H9 (cell line): ENCODE results near the gene GBP7. TPM values are rescaled to one million over a fixed set of nuclear protein-coding genes. Genes with fewer than 3 reads are reported as not detected.
A peak's percentile ranks its signal among the peaks of the same experiment; 100 is the strongest.

Experiments
- DNase-seq: peaks from one replicate; pipeline ENCODE4 v3.0.0-alpha.2; 2017
- H2AFZ ChIP-seq: one replicate; pipeline ENCODE4 v1.6.1; 2013; ENCODE audit warnings: mild to moderate bottlenecking, low read length, control low read depth, moderate library complexity
- H2AK5ac ChIP-seq: 2 replicates; pipeline ENCODE4 v1.6.1; 2013; ENCODE audit warnings: low read length, control low read depth, mixed read lengths; ENCODE audit not compliant: insufficient read length
- H2BK120ac ChIP-seq: one replicate; pipeline ENCODE4 v1.6.1; 2013; ENCODE audit warnings: low read depth, mild to moderate bottlenecking, low read length, control low read depth, inconsistent platforms; ENCODE audit not compliant: poor library complexity, severe bottlenecking
- H2BK12ac ChIP-seq: 2 replicates; pipeline ENCODE4 v1.6.1; 2013; ENCODE audit warnings: low read length, control low read depth, mixed read lengths, low read depth; ENCODE audit not compliant: insufficient read length
- H2BK15ac ChIP-seq: 2 replicates; pipeline ENCODE4 v1.6.1; 2013; ENCODE audit warnings: low read depth, low read length, control low read depth
- H2BK20ac ChIP-seq: one replicate; pipeline ENCODE4 v1.6.1; 2013; ENCODE audit warnings: low read depth, mild to moderate bottlenecking, low read length, control low read depth, inconsistent platforms; ENCODE audit not compliant: poor library complexity, severe bottlenecking
- H2BK5ac ChIP-seq: 2 replicates; pipeline ENCODE4 v1.6.1; 2013; ENCODE audit warnings: low read length, control low read depth, mixed read lengths; ENCODE audit not compliant: insufficient read length
- H3K14ac ChIP-seq: 2 replicates; pipeline ENCODE4 v1.6.1; 2013; ENCODE audit warnings: low read length, control low read depth; ENCODE audit not compliant: insufficient read depth
- H3K18ac ChIP-seq: 2 replicates; pipeline ENCODE4 v1.6.1; 2013; ENCODE audit warnings: low read depth, mild to moderate bottlenecking, mixed read lengths, low read length, control low read depth; ENCODE audit not compliant: insufficient read length
- H3K23ac ChIP-seq: 2 replicates; pipeline ENCODE4 v1.6.1; 2013; ENCODE audit warnings: low read length, control low read depth, mixed read lengths, low read depth; ENCODE audit not compliant: insufficient read length
- H3K23me2 ChIP-seq: 2 replicates; pipeline ENCODE4 v1.6.1; 2013; ENCODE audit warnings: low read depth, mild to moderate bottlenecking, mixed read lengths, low read length, control low read depth; ENCODE audit not compliant: insufficient read length, poor library complexity, severe bottlenecking
- H3K27ac ChIP-seq: 2 replicates; pipeline ENCODE4 v1.5.1; 2013; ENCODE audit warnings: low read length, control low read depth, mixed read lengths, low read depth; ENCODE audit not compliant: insufficient read length
- H3K27me3 ChIP-seq: 2 replicates; pipeline ENCODE4 v1.6.1; 2013; ENCODE audit warnings: low read length, control low read depth, inconsistent platforms; ENCODE audit not compliant: insufficient read depth
- H3K4ac ChIP-seq: 2 replicates; pipeline ENCODE4 v1.6.1; 2013; ENCODE audit warnings: low read depth, mild to moderate bottlenecking, control low read depth, inconsistent platforms, low read length, moderate library complexity
- H3K4me1 ChIP-seq: 2 replicates; pipeline ENCODE4 v1.6.1; 2013; ENCODE audit warnings: low read length, control low read depth, inconsistent platforms; ENCODE audit not compliant: insufficient read depth
- H3K4me2 ChIP-seq: 2 replicates; pipeline ENCODE4 v1.6.1; 2013; ENCODE audit warnings: low read length, control low read depth, mixed read lengths; ENCODE audit not compliant: insufficient read length, insufficient read depth
- H3K56ac ChIP-seq: 2 replicates; pipeline ENCODE4 v1.6.1; 2013; ENCODE audit warnings: low read depth, mild to moderate bottlenecking, mixed read lengths, low read length, control low read depth; ENCODE audit not compliant: insufficient read length
- H3K79me1 ChIP-seq: 2 replicates; pipeline ENCODE4 v1.6.1; 2013; ENCODE audit warnings: low read depth, mild to moderate bottlenecking, moderate library complexity, low read length, control low read depth, inconsistent platforms; ENCODE audit not compliant: insufficient read depth, poor library complexity, severe bottlenecking
- H3K79me2 ChIP-seq: 2 replicates; pipeline ENCODE4 v1.6.1; 2013; ENCODE audit warnings: low read length, control low read depth, inconsistent platforms; ENCODE audit not compliant: insufficient read depth
- H3K9ac ChIP-seq: 2 replicates; pipeline ENCODE4 v1.6.1; 2013; ENCODE audit warnings: low read length, control low read depth, mixed read lengths; ENCODE audit not compliant: insufficient read length; ENCODE audit errors: extremely low read depth
- H3K9me3 ChIP-seq: one replicate; pipeline ENCODE4 v1.6.1; 2013; ENCODE audit warnings: low read depth, low read length, inconsistent platforms; ENCODE audit not compliant: control insufficient read depth
- H3T11ph ChIP-seq: one replicate; pipeline ENCODE4 v1.6.1; 2013; ENCODE audit warnings: mild to moderate bottlenecking, low read length, control low read depth, inconsistent platforms
- H4K20me1 ChIP-seq: one replicate; pipeline ENCODE4 v1.6.1; 2013; ENCODE audit not compliant: control insufficient read depth, insufficient read length, insufficient read depth
- H4K5ac ChIP-seq: 2 replicates; pipeline ENCODE4 v1.6.1; 2013; ENCODE audit warnings: low read depth, mild to moderate bottlenecking, mixed read lengths, low read length, control low read depth; ENCODE audit not compliant: insufficient read length
- H4K8ac ChIP-seq: replicated peaks from 2 replicates; pipeline ENCODE4 v1.6.1; 2013; ENCODE audit warnings: low read length, control low read depth, mixed read lengths, low read depth; ENCODE audit not compliant: insufficient read length
- H4K91ac ChIP-seq: 2 replicates; pipeline ENCODE4 v1.6.1; 2013; ENCODE audit warnings: low read depth, mild to moderate bottlenecking, moderate library complexity, mixed read lengths, low read length, control low read depth; ENCODE audit not compliant: insufficient read length
- H3K27ac Mint-ChIP-seq, 3 experiments: 2 replicates in 2 of 3; 3 replicates in 1 of 3; pipeline ENCODE4 v1.8.0; 2020 to 2021; ENCODE audit warnings: mixed read lengths in 3 of 3, mild to moderate bottlenecking in 1 of 3, moderate library complexity in 1 of 3
- H3K27me3 Mint-ChIP-seq: 2 replicates; pipeline ENCODE4 v1.8.0; 2021; ENCODE audit warnings: low read depth, mild to moderate bottlenecking, moderate library complexity, mixed read lengths
- H3K36me3 Mint-ChIP-seq, 3 experiments: 2 replicates in 2 of 3; 3 replicates in 1 of 3; pipeline ENCODE4 v1.8.0; 2020 to 2021; ENCODE audit warnings: low read depth in 3 of 3, mixed read lengths in 3 of 3; ENCODE audit not compliant: insufficient read depth in 1 of 3
- H3K4me1 Mint-ChIP-seq, 2 experiments: 2 replicates each; pipeline ENCODE4 v1.8.0; 2020; ENCODE audit warnings: mixed read lengths in 2 of 2
- H3K4me3 Mint-ChIP-seq, 2 experiments: 2 replicates in 1 of 2; 3 replicates in 1 of 2; pipeline ENCODE4 v1.8.0; 2020 to 2021; ENCODE audit warnings: mild to moderate bottlenecking in 2 of 2, mixed read lengths in 2 of 2, moderate library complexity in 1 of 2
- H3K9me3 Mint-ChIP-seq, 2 experiments: 2 replicates in 1 of 2; 3 replicates in 1 of 2; pipeline ENCODE4 v1.8.0; 2020; ENCODE audit warnings: mild to moderate bottlenecking in 2 of 2, mixed read lengths in 2 of 2, moderate library complexity in 1 of 2
- CTCF ChIP-seq: fragments of 200-600 bp; sonication (generic); conservative IDR thresholded peaks from 3 replicates; pipeline ENCODE4 v1.8.0; 2021; ENCODE audit warnings: antibody characterized with exemption, mild to moderate bottlenecking
- WGBS: extraction: QIAGEN DNeasy Blood & Tissue Kit; methylation state at CpG from one replicate; pipeline ENCODE4 v1.1.7; 2013; ENCODE audit warnings: missing lambda C conversion rate, low lambda C conversion rate, mixed read lengths; ENCODE audit not compliant: insufficient read length; ENCODE audit errors: extremely low coverage; 5-methylcytosine and 5-hydroxymethylcytosine counted together
- total RNA-seq: library from RNA; stranded (reverse); gene quantifications from 2 replicates; pipeline ENCODE4 v1.2.1, GENCODE V29; 2021

The GBP7 gene
- total RNA-seq, 1 experiment from 2014 or later: not detected

- no peaks in the 10 kb centered on the region for H3K79me1 ChIP-seq
- H3K9me3 ChIP-seq: no peaks in the 10 kb centered on the region
- H3K4me1 ChIP-seq: no peaks in the 10 kb centered on the region
- H2BK5ac ChIP-seq: no peak within 1 kb of the TSS
- H2AK5ac ChIP-seq: no peak within 1 kb of the TSS
- H3T11ph ChIP-seq: no peak within 1 kb of the TSS
- no peak within 1 kb of the TSS for H3K56ac ChIP-seq
- peaks cover 4 to 9% of the 10 kb centered on the region in 2 experiments; a peak in 1 of 4 replicates for H3K4me1 Mint-ChIP-seq
- H2AFZ ChIP-seq: no peak within 1 kb of the TSS
- H2BK15ac ChIP-seq: no peak within 1 kb of the TSS
- H3K4ac ChIP-seq: no peak within 1 kb of the TSS
- no peak within 1 kb of the TSS for H3K18ac ChIP-seq
- H3K9me3 Mint-ChIP-seq: 0 out of 5 replicates have a peak, but pooled peaks cover 0 to 2% of the 10 kb centered on the region in 2 experiments
- H4K8ac ChIP-seq: no peak within 1 kb of the TSS
- H3K36me3 Mint-ChIP-seq: no peaks in the 10 kb centered on the region
- no peaks in the 10 kb centered on the region for H3K79me2 ChIP-seq
- H4K20me1 ChIP-seq: no peaks in the 10 kb centered on the region
- no peak within 1 kb of the TSS for H2BK120ac ChIP-seq
- H3K23ac ChIP-seq: no peak within 1 kb of the TSS
- H3K27me3 ChIP-seq: no peaks in the 10 kb centered on the region
- no peak within 1 kb of the TSS for H3K4me2 ChIP-seq
- no peak within 1 kb of the TSS for H3K4me3 Mint-ChIP-seq
- no peak within 1 kb of the TSS for H2BK12ac ChIP-seq
- no peak within 1 kb of the TSS for H3K27ac ChIP-seq
- H3K23me2 ChIP-seq: no peaks in the 10 kb centered on the region
- TF ChIP-seq CTCF: no peak
- no peak within 1 kb of the TSS for H2BK20ac ChIP-seq
- no peaks in the 10 kb centered on the region for H3K27me3 Mint-ChIP-seq
- WGBS: no CpG with 5 or more reads among the region's 21 CpGs
- no peak within 1 kb of the TSS for H3K14ac ChIP-seq
- H3K27ac Mint-ChIP-seq: peak within 1 kb of the TSS in 1 of 3 experiments; percentile 23; a peak in 2 of 7 replicates
- H4K5ac ChIP-seq: no peak within 1 kb of the TSS
- peak; percentile 29 for DNase-seq
- no peak within 1 kb of the TSS for H3K9ac ChIP-seq
- H4K91ac ChIP-seq: no peak within 1 kb of the TSS
Observed at GRCh38 chr1:89198491-89199072, 22.8 kb upstream of the GBP7 start, which contains the start of gene GBP4. Gene GBP4 (minus strand): TSS chr1:89198942. CDS start chr1:89198834, 108 bp downstream.
